ENCODE data around the gene HOXA3. TPM values are rescaled to one million over a fixed set of nuclear protein-coding genes. Genes with fewer than 3 reads are reported as not detected.

The HOXA3 gene
- total RNA-seq, 1 donor from 2014 or later: 209 TPM

GRCh38 chr7:27180431-27181420 is 28.3 kb upstream of the HOXA3 start:
- H3K4me1 Mint-ChIP-seq: peaks cover 29% of the 10 kb centered on the region
- H3K4me3 Mint-ChIP-seq: peak overlapping the region; percentile 38
- H3K27me3 Mint-ChIP-seq (ENCODE audit: low read depth): peaks cover 99% of the 10 kb centered on the region
- TF ChIP-seq CTCF (IDR thresholded peaks at IDR 0.05; ENCODE audit: unreplicated experiment): no peak
- no peak for DNase-seq (ENCODE audit: low spot score in 2 of 2, unreplicated experiment in 2 of 2)
- peak overlapping the region; percentile 92 for H3K27ac Mint-ChIP-seq
- no peaks in the 10 kb centered on the region for H3K36me3 Mint-ChIP-seq
- no peaks in the 10 kb centered on the region for H3K9me3 Mint-ChIP-seq

- H3K27ac Mint-ChIP-seq: peak overlapping the region; percentile 92
- peak; percentile 67 to 83 for DNase-seq (ENCODE audit: low spot score in 2 of 2, unreplicated experiment in 2 of 2)
- peaks cover 25% of the 10 kb centered on the region for H3K4me1 Mint-ChIP-seq
- H3K4me3 Mint-ChIP-seq: peak overlapping the region; percentile 69
- H3K36me3 Mint-ChIP-seq: no peaks in the 10 kb centered on the region
- peaks cover 99% of the 10 kb centered on the region for H3K27me3 Mint-ChIP-seq (ENCODE audit: low read depth)
- peak; percentile 87 for TF ChIP-seq CTCF (IDR thresholded peaks at IDR 0.05; ENCODE audit: unreplicated experiment)
- H3K9me3 Mint-ChIP-seq: no peaks in the 10 kb centered on the region
Measured at GRCh38 chr7:27179503-27180430, 27.4 kb upstream of the HOXA3 start.

- no peaks in the 10 kb centered on the region for H3K36me3 Mint-ChIP-seq
- no peak for DNase-seq (ENCODE audit: low spot score in 2 of 2, unreplicated experiment in 2 of 2)
- H3K27me3 Mint-ChIP-seq (ENCODE audit: low read depth): peaks cover 100% of the 10 kb centered on the region
- H3K4me3 Mint-ChIP-seq: peak overlapping the region; percentile 69
- peaks cover 25% of the 10 kb centered on the region for H3K4me1 Mint-ChIP-seq
- no peaks in the 10 kb centered on the region for H3K9me3 Mint-ChIP-seq
- no peak for TF ChIP-seq CTCF (IDR thresholded peaks at IDR 0.05; ENCODE audit: unreplicated experiment)
- peak overlapping the region; percentile 88 for H3K27ac Mint-ChIP-seq
Measured at GRCh38 chr7:27179030-27179429, 26.6 kb upstream of the HOXA3 start.

- H3K27ac Mint-ChIP-seq: peak overlapping the region; percentile 76
- no peaks in the 10 kb centered on the region for H3K36me3 Mint-ChIP-seq
- no peak for TF ChIP-seq CTCF (IDR thresholded peaks at IDR 0.05; ENCODE audit: unreplicated experiment)
- no peaks in the 10 kb centered on the region for H3K9me3 Mint-ChIP-seq
- H3K27me3 Mint-ChIP-seq (ENCODE audit: low read depth): peaks cover 94% of the 10 kb centered on the region
- peaks cover 25% of the 10 kb centered on the region for H3K4me1 Mint-ChIP-seq
- DNase-seq (ENCODE audit: low spot score in 2 of 2, unreplicated experiment in 2 of 2): no peak
- H3K4me3 Mint-ChIP-seq: peak overlapping the region; percentile 69
Measured at GRCh38 chr7:27178366-27178765, 26.0 kb upstream of the HOXA3 start.

GRCh38 chr7:27177795-27178320 is 25.5 kb upstream of the HOXA3 start:
- no peaks in the 10 kb centered on the region for H3K9me3 Mint-ChIP-seq
- H3K27ac Mint-ChIP-seq: peak overlapping the region; percentile 76
- peaks cover 22% of the 10 kb centered on the region for H3K4me1 Mint-ChIP-seq
- peak overlapping the region; percentile 69 for H3K4me3 Mint-ChIP-seq
- no peaks in the 10 kb centered on the region for H3K36me3 Mint-ChIP-seq
- TF ChIP-seq CTCF (IDR thresholded peaks at IDR 0.05; ENCODE audit: unreplicated experiment): no peak
- no peak for DNase-seq (ENCODE audit: low spot score in 2 of 2, unreplicated experiment in 2 of 2)
- peaks cover 92% of the 10 kb centered on the region for H3K27me3 Mint-ChIP-seq (ENCODE audit: low read depth)

Measured in mesothelial cell of epicardium (in vitro differentiated cells).